LNCAP (cell line): ENCODE measurements around the gene UGT1A6.

Source experiments
- TF ChIP-seq, protein P1 (sequence below): fragments of 450-650 bp; IDR thresholded peaks from 2 replicates; pipeline ENCODE4 v1.5.1; 2017; ENCODE audit warnings: mild to moderate bottlenecking

Gene UGT1A6

DNA sequence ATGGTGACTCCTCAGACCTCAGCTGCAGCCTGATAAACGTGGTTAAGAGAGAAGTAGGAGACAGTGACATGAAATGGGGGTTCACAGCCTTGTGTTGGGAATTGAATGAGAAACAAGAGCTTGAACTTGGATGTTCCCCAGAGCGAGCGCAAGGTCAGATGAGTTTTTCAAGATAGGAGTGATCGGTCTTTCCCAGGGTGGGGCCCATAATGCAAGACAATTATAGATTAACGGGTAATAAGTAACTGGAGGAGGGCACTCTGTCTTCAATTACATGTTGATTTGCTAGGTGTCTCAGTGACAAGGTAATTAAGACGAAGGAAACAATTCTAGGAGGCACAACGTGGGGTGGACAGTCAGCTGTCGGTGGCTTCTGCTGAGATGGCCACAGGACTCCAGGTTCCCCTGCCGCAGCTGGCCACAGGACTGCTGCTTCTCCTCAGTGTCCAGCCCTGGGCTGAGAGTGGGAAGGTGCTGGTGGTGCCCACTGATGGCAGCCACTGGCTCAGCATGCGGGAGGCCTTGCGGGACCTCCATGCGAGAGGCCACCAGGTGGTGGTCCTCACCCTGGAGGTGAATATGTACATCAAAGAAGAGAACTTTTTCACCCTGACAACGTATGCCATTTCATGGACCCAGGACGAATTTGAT, 20.0 kb downstream of the UGT1A6 start, which contains the start of gene UGT1A5:
Gene UGT1A5, plus strand, starts transcription at position 297 of the 651 bp plus-strand sequence. Its CDS starts 85 bp downstream, at position 382.
- TF ChIP-seq, protein P1, sequence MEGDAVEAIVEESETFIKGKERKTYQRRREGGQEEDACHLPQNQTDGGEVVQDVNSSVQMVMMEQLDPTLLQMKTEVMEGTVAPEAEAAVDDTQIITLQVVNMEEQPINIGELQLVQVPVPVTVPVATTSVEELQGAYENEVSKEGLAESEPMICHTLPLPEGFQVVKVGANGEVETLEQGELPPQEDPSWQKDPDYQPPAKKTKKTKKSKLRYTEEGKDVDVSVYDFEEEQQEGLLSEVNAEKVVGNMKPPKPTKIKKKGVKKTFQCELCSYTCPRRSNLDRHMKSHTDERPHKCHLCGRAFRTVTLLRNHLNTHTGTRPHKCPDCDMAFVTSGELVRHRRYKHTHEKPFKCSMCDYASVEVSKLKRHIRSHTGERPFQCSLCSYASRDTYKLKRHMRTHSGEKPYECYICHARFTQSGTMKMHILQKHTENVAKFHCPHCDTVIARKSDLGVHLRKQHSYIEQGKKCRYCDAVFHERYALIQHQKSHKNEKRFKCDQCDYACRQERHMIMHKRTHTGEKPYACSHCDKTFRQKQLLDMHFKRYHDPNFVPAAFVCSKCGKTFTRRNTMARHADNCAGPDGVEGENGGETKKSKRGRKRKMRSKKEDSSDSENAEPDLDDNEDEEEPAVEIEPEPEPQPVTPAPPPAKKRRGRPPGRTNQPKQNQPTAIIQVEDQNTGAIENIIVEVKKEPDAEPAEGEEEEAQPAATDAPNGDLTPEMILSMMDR, result no peak

DNA sequence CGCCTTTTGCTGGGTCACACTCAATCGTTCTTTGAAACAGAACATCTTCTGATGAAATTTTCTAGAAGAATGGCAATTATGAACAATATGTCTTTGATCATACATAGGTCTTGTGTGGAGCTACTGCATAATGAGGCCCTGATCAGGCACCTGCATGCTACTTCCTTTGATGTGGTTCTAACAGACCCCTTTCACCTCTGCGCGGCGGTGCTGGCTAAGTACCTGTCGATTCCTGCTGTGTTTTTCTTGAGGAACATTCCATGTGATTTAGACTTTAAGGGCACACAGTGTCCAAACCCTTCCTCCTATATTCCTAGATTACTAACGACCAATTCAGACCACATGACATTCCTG, 20.5 kb downstream of the UGT1A6 start:
- TF ChIP-seq, protein P1, result no peak

GRCh38 chr2:233714121-233714520, 21.4 kb downstream of the UGT1A6 start:
- TF ChIP-seq, protein P1, result no peak

DNA sequence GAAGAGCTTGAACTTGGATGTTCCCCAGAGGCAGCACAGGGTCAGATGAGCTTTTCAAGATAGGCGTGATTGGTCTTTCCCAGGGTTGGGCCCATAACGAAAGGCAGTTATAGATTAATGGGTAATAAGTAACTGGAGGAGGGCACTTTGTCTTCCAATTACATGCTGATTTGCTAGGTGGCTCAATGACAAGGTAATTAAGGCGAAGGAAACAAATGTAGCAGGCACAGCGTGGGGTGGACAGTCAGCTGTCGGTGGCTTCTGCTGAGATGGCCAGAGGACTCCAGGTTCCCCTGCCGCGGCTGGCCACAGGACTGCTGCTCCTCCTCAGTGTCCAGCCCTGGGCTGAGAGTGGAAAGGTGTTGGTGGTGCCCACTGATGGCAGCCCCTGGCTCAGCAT, 25.9 kb downstream of the UGT1A6 start, which contains the start of gene UGT1A4:
Gene UGT1A4, plus strand, starts transcription at position 185 of the 400 bp plus-strand sequence. Its CDS starts 85 bp downstream, at position 270.
- TF ChIP-seq, protein P1, result no peak

- TF ChIP-seq, protein P1, result no peak
Observed at GRCh38 chr2:233728723-233729301, 36.1 kb downstream of the UGT1A6 start, which contains the start of gene UGT1A3. TSS of gene UGT1A3 (plus strand) at chr2:233729042. CDS start at chr2:233729127, 85 bp downstream.

DNA sequence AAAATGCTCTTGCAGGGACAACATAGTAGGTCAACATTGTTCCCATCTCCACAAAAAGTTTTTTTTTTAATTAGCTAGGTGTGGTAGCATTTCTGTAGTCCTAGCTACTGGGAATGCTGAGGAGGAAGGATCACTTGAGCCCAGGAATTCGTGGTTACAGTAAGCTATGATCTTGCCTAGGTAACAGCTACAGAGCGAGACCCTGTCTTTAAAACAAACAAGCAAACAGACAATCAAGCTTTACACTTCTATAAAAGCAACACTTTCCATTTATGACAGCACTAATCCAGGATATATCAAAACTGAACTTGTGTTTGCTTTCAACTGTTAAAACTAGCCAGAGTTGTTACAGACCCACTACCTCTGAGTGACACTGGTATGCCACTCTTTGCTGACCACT, 48.2 kb downstream of the UGT1A6 start:
- TF ChIP-seq, protein P1, result no peak

DNA sequence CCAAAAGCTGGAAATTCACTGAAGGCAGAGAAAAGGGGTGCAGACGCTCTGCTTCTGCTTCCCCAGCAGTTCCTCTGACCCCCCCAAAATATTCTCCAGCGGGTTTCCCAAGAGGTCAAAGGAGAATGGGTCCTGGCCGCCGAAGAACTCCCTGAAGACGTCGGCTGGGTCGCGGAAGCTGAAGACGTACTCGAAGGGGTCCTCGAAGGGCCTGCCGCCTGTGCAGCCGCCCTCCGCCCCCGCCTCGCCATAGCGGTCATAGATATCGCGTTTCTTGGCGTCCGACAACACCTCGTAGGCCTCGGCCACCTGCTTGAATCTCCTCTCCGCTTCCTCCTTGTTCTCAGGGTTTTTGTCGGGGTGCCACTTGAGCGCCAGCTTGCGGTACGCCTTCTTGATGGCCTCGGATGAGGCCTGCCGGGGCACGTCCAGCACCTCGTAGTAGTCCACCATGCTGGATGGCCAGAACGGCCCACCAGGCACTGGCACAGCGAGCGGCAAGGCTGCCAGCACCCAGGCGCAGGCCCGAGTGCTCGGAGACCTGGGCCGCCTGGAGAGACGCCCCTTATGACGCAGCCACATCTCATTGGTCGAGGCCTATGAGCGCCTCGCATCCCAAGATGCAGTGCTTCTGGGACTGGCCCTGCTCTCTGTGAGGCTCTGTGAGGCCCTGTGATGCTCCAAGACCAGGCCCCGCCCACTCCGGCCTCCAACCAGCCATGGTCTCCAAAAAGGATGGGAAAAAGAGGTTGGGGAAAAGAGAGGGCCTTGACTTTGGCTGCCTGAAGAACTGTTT, 51.0 kb downstream of the UGT1A6 start:
- TF ChIP-seq, protein P1, result no peak
